Sigmoid colon (tissue), 7 donors: ENCODE measurements around the gene ATP8A1. TPM values are rescaled to one million over a fixed set of nuclear protein-coding genes. Genes with fewer than 3 reads are reported as not detected.

Experiments
- DNase-seq: peaks from one replicate; pipeline ENCODE4 v3.0.0-alpha.2; 2019
- H3K27ac ChIP-seq, 4 donors: fragments of 200-600 bp; sonication (generic); one replicate each; pipeline ENCODE4 v1.5.1; 2016 to 2019; ENCODE audit warnings: mild to moderate bottlenecking in 1 of 4
- H3K27me3 ChIP-seq, 3 donors: fragments of 200-600 bp; sonication (generic); one replicate each; pipeline ENCODE4 v1.5.1; 2019; ENCODE audit warnings: mild to moderate bottlenecking in 1 of 3
- H3K36me3 ChIP-seq, 4 donors: fragments of 200-600 bp; sonication (generic); one replicate each; pipeline ENCODE4 v1.5.1; 2016 to 2019
- H3K4me1 ChIP-seq, 4 donors: fragments of 200-600 bp; sonication (generic); one replicate each; pipeline ENCODE4 v1.5.1; 2017 to 2019
- H3K4me3 ChIP-seq, 4 donors: fragments of 200-600 bp; sonication (generic); one replicate each; pipeline ENCODE4 v1.5.1; 2017 to 2019; ENCODE audit warnings: mild to moderate bottlenecking in 2 of 4, moderate library complexity in 1 of 4
- H3K9me3 ChIP-seq, 4 donors: fragments of 200-600 bp in 3 of 4; sonication (generic) in 3 of 4; one replicate each; pipeline versions ENCODE4 v1.5.1 to v1.6.1; 2013 to 2019
- CTCF ChIP-seq, 4 experiments: fragments of 450-650 bp in 3 of 4; fragments of 200-600 bp in 1 of 4; IDR thresholded peaks; one replicate each; pipeline ENCODE4 v1.5.1; 2016 to 2019; ENCODE audit warnings: antibody characterized with exemption in 4 of 4, mild to moderate bottlenecking in 3 of 4, moderate library complexity in 2 of 4
- EP300 ChIP-seq, 4 donors: sonication (generic); formaldehyde crosslinking; IDR thresholded peaks; one replicate each; pipeline ENCODE4 v1.6.1; 2017; ENCODE audit warnings: antibody characterized with exemption in 4 of 4
- POLR2A ChIP-seq, 2 donors: fragments of 450-650 bp; IDR thresholded peaks; one replicate each; pipeline ENCODE4 v1.6.1; 2016; ENCODE audit warnings: antibody characterized with exemption in 2 of 2, mild to moderate bottlenecking in 2 of 2, moderate library complexity in 2 of 2
- POLR2AphosphoS5 ChIP-seq, 4 donors: sonication (generic); formaldehyde crosslinking; IDR thresholded peaks; one replicate each; pipeline ENCODE4 v1.6.1; 2017; ENCODE audit warnings: antibody characterized with exemption in 4 of 4
- WGBS, 2 donors: extraction: QIAGEN DNeasy Blood & Tissue Kit; methylation state at CpG; one replicate each; pipeline ENCODE4 v1.1.7; 2013; 5-methylcytosine and 5-hydroxymethylcytosine counted together
- intact Hi-C: fragments of 100-400 bp; cut with DNase I; formaldehyde crosslinking; loops from one replicate; pipeline ENCODE4 v1.15.1; 2023
- polyA plus RNA-seq, 3 donors: library from polyadenylated mRNA; stranded (reverse); fragments of 200-250 nt; gene quantifications; one replicate each; pipeline ENCODE4 v1.2.3, GENCODE V29; 2013
- total RNA-seq, 4 donors: library from RNA; depleted of rRNA; stranded (reverse); fragments of >200 nt; gene quantifications; one replicate each; pipeline ENCODE4 v1.1.0, GENCODE V29; 2016
- donor health status: healthy with polysubstance abuse.
- donor health status: Bipolar disorder and iron deficiency.
- donor health status: healthy.

Gene ATP8A1
- total and polyA plus RNA-seq, 7 donors, result 2.4 to 19.3 (median 14.5) TPM

GRCh38 chr4:42417550-42417949, 239.4 kb downstream of the ATP8A1 start:
- no peak for DNase-seq
- TF ChIP-seq POLR2AphosphoS5 (IDR thresholded peaks at IDR 0.05) (no peak), EP300 (IDR thresholded peaks at IDR 0.05) (no peak), CTCF (IDR thresholded peaks at IDR 0.05) (no peak), POLR2A (IDR thresholded peaks at IDR 0.05) (no peak)
- no peak overlapping the region for H3K4me3 ChIP-seq
- H3K4me1 ChIP-seq, result no peaks in the 10 kb centered on the region
- intact Hi-C loops, result no loop called here
- no peaks in the 10 kb centered on the region for H3K9me3 ChIP-seq
- 93 to 96% methylated on average over 3 of the region's 3 CpGs for WGBS, 2 donors
- peaks cover 0 to 19% (median 0%) of the 10 kb centered on the region in 4 donors for H3K36me3 ChIP-seq
- no peak overlapping the region for H3K27ac ChIP-seq
- no peaks in the 10 kb centered on the region for H3K27me3 ChIP-seq

- Histone ChIP-seq H3K4me3 (no peak overlapping the region), H3K27ac (no peak overlapping the region)
Measured at GRCh38 chr4:42416017-42416416, 240.9 kb downstream of the ATP8A1 start.

DNA sequence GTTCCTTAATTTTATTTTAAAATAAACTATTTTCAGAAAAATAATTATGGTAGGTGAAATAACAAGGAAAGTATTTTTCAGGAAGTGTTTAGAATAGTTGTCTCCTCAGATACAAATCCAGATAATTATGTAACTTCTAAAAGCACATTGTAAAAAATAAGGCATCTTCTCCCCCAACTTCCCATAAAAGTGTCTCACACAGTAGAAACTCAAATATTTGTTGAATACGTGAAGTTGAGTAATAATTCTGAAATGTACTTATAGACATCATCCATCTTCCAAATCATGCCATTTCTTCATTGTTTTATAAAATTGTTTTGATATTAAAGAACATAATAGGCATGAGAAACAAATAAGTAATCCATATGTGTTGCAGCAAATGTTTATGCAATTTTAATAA, 241.6 kb downstream of the ATP8A1 start:
- Histone ChIP-seq H3K27ac (no peak overlapping the region), H3K9me3 (no peaks in the 10 kb centered on the region), H3K4me3 (no peak overlapping the region), H3K4me1 (no peaks in the 10 kb centered on the region), H3K27me3 (no peaks in the 10 kb centered on the region), H3K36me3 (no peaks in the 10 kb centered on the region)
- TF ChIP-seq POLR2A (IDR thresholded peaks at IDR 0.05) (no peak), CTCF (IDR thresholded peaks at IDR 0.05) (no peak), POLR2AphosphoS5 (IDR thresholded peaks at IDR 0.05) (no peak), EP300 (IDR thresholded peaks at IDR 0.05) (no peak)
- intact Hi-C loops, result no loop called here
- no peak for DNase-seq
- 41 to 87% methylated on average over 1 of the region's 1 CpG for WGBS, 2 donors

More at GRCh38 chr4:42416017-42416416, 240.9 kb downstream of the ATP8A1 start:
- H3K9me3 ChIP-seq, result no peaks in the 10 kb centered on the region
- TF ChIP-seq POLR2AphosphoS5 (IDR thresholded peaks at IDR 0.05) (no peak), CTCF (IDR thresholded peaks at IDR 0.05) (no peak), POLR2A (IDR thresholded peaks at IDR 0.05) (no peak), EP300 (IDR thresholded peaks at IDR 0.05) (no peak)
- no peak for DNase-seq
- intact Hi-C loops, result no loop called here
- no peaks in the 10 kb centered on the region for H3K4me1 ChIP-seq
- no peaks in the 10 kb centered on the region for H3K27me3 ChIP-seq
- WGBS, 2 donors, result 64 to 88% methylated on average over 3 of the region's 3 CpGs
- peaks cover 0 to 4% (median 0%) of the 10 kb centered on the region in 4 donors for H3K36me3 ChIP-seq

GRCh38 chr4:42412251-42412650, 244.7 kb downstream of the ATP8A1 start:
- TF ChIP-seq POLR2A (IDR thresholded peaks at IDR 0.05), result no peak
- no peak for TF ChIP-seq EP300 (IDR thresholded peaks at IDR 0.05)
- peak in 2 of 4 donors; percentile 21 to 28 for TF ChIP-seq POLR2AphosphoS5 (IDR thresholded peaks at IDR 0.05)
- no peak for TF ChIP-seq CTCF (IDR thresholded peaks at IDR 0.05)
- no peak overlapping the region for H3K4me3 ChIP-seq
- peak overlapping the region in 3 of 4 donors; percentile 23 to 43 (median 32) for H3K27ac ChIP-seq
- H3K27me3 ChIP-seq, result no peaks in the 10 kb centered on the region
- intact Hi-C loops, result no loop called here
- H3K4me1 ChIP-seq, result peaks cover 0 to 8% (median 4%) of the 10 kb centered on the region in 4 donors
- no peak for DNase-seq
- no peaks in the 10 kb centered on the region for H3K9me3 ChIP-seq
- 79 to 87% methylated on average over 2 of the region's 2 CpGs for WGBS, 2 donors
- H3K36me3 ChIP-seq, result no peaks in the 10 kb centered on the region

DNA sequence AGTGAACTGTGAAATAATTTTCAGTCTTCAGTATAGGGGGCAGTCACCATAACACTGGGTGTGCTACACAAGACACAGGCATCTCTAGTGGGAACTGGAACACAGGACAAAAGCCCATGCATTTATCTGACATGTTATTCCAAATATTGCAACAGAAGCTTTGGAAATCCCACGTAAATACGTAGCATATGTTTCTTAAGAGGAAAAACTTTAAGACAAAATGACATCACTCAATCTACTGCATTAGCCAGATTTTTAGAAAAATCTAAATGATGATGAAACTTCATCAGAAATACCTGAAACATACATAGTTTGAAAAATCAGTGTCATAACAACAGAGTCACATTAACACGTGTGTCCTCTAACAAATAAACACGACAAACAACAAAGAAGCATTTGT, 245.1 kb downstream of the ATP8A1 start:
- no peak overlapping the region for H3K4me3 ChIP-seq
- DNase-seq, result no peak
- WGBS, 2 donors, result 89 to 91% methylated on average over 4 of the region's 4 CpGs
- no peaks in the 10 kb centered on the region for H3K36me3 ChIP-seq
- H3K9me3 ChIP-seq, result no peaks in the 10 kb centered on the region
- peak overlapping the region in 3 of 4 donors; percentile 16 to 29 (median 24) for H3K27ac ChIP-seq
- no peaks in the 10 kb centered on the region for H3K27me3 ChIP-seq
- peaks cover 0 to 8% (median 4%) of the 10 kb centered on the region in 4 donors for H3K4me1 ChIP-seq
- TF ChIP-seq POLR2A (IDR thresholded peaks at IDR 0.05) (no peak), CTCF (IDR thresholded peaks at IDR 0.05) (no peak), EP300 (IDR thresholded peaks at IDR 0.05) (no peak), POLR2AphosphoS5 (IDR thresholded peaks at IDR 0.05) (no peak)
- intact Hi-C loops, result no loop called here
